Neural cell (in vitro differentiated cells): ENCODE measurements around the gene LIN37.

Experiments
- CTCF ChIP-seq: fragments of 450-650 bp; IDR thresholded peaks from 2 replicates; pipeline ENCODE4 v1.5.1; 2014; ENCODE audit warnings: antibody characterized with exemption, mild to moderate bottlenecking, moderate library complexity; ENCODE audit not compliant: poor library complexity, severe bottlenecking
- EP300 ChIP-seq: fragments of 450-650 bp; conservative IDR thresholded peaks from 2 replicates; pipeline ENCODE4 v1.6.1; 2014; ENCODE audit warnings: antibody characterized with exemption, mild to moderate bottlenecking, moderate library complexity; ENCODE audit not compliant: poor library complexity, severe bottlenecking
- POLR2AphosphoS5 ChIP-seq: IDR thresholded peaks from 2 replicates; pipeline ENCODE4 v1.6.1; 2012
- RAD21 ChIP-seq: fragments of 450-650 bp; conservative IDR thresholded peaks from 2 replicates; pipeline ENCODE4 v1.6.1; 2014; ENCODE audit warnings: antibody characterized with exemption, mild to moderate bottlenecking, moderate library complexity

GRCh38 chr19:35730326-35730725, 18.1 kb upstream of the LIN37 start:
- no peak for TF ChIP-seq CTCF
- no peak for TF ChIP-seq POLR2AphosphoS5
- TF ChIP-seq EP300 = no peak
- no peak for TF ChIP-seq RAD21
